KOPT-K1 (cell line): ENCODE measurements around the gene PDIA6.
"Not testable (repeated sequence)": the region's sequence is repeated elsewhere in the genome, so short reads cannot be mapped to it uniquely, and the experiment has no call there.

Source experiments
- H3K27ac ChIP-seq: fragments of 200-600 bp; sonication (generic); 2 replicates; pipeline ENCODE4 v1.5.1; 2016; ENCODE audit warnings: antibody characterized with exemption, mild to moderate bottlenecking, low read depth, low read length; ENCODE audit not compliant: poor library complexity, severe bottlenecking
- H3K36me3 ChIP-seq: fragments of 200-600 bp; sonication (generic); 2 replicates; pipeline ENCODE4 v1.5.1; 2017; ENCODE audit warnings: antibody characterized with exemption, mild to moderate bottlenecking, low read length, moderate library complexity; ENCODE audit not compliant: insufficient read depth
- H3K9me3 ChIP-seq: fragments of 200-600 bp; sonication (generic); 2 replicates; pipeline ENCODE4 v1.5.1; 2017; ENCODE audit warnings: antibody characterized with exemption, low read length, mild to moderate bottlenecking; ENCODE audit not compliant: insufficient read depth, poor library complexity, severe bottlenecking

The PDIA6 gene

DNA sequence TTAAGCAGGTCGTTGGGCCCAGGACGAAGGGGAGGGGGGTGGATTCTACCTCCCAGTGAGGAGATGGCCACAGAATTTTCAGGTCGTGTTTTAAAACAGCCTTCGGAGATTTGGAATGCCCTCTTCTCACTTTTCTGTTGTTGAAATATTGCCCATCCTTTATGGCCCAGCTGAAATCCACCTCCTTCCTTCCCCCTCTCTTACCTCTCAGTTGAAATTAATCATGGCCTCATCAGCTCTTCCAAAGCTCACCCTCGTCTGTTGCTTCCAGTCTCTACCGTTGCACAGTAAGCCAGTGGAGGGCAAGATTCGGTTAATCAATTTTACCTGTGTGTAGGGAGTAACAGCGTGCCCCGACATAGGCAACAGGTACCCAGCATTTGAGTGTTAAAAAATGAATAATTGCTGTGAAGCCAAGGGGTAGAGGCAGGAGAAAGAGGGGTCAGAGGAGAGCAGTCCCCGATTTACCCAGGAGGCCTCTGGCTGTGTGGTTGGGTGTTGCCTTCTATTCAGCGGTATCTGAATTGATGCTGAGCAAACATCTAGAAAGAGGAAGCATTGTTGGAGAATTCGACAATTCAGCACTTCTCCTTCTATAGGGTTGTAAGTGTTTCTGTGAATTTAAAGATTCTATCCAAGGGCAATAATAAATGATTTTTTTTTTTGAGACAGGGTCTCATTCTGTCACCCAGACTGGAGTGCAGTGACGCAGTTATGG lies 8.6 kb upstream of the PDIA6 start:
- Histone ChIP-seq H3K36me3 (no peaks in the 10 kb centered on the region), H3K27ac (no peak overlapping the region), H3K9me3 (no peaks in the 10 kb centered on the region)

GRCh38 chr2:10820562-10820961 lies 8.0 kb upstream of the PDIA6 start:
- Histone ChIP-seq H3K27ac (no peak overlapping the region), H3K36me3 (no peaks in the 10 kb centered on the region), H3K9me3 (no peaks in the 10 kb centered on the region)

DNA sequence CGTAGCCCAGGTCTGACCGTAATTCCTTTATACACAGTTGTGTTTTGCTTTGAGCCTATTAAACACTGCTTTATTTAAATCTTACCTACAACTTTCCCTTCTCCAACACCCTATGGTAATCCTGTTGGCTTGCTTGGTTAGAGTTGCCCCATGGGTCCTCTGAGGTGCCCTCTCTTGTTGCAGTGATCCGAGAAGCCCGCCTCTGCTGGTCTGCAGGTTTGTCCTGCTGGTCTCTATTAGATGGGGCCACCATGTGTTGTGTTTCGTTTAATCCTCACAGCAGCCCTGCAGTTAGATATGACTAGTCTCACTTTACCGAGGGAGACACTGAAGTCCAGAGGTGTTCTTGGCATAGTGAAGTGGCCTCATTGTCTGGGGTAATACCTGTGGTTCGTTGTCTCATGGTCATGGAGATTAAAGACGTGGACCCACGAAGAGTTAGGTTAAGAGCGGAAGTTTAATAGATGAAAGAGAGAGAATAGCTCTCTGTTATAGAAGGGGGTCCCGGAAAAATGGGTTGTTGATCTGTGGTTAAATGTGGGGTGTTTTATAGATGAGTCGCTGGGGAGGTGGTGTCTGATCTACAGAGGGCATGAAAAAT lies 7.2 kb upstream of the PDIA6 start:
- Histone ChIP-seq H3K27ac (no peak overlapping the region), H3K36me3 (no peaks in the 10 kb centered on the region), H3K9me3 (no peaks in the 10 kb centered on the region)

DNA sequence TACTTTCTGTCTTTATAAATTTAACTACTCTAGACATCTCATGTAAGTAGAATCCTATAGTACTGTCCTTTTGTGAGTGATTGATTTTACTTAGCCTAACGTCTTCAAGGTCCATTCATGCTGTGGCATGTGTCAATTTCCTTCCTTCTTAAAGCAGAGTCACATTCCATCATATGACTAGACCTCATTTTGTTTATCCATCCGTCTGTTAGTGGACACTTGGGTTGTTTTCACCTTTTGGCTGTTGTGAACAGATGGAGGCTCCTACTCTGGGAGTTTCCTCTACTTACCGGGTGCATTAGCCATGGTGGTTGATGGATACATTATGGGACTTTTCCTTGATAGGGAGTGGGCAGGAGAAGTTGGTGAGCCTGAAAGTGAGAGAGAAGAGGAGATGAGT lies 6.4 kb upstream of the PDIA6 start:
- H3K27ac ChIP-seq, result no peak overlapping the region
- no peaks in the 10 kb centered on the region for H3K36me3 ChIP-seq
- H3K9me3 ChIP-seq, result no peaks in the 10 kb centered on the region

DNA sequence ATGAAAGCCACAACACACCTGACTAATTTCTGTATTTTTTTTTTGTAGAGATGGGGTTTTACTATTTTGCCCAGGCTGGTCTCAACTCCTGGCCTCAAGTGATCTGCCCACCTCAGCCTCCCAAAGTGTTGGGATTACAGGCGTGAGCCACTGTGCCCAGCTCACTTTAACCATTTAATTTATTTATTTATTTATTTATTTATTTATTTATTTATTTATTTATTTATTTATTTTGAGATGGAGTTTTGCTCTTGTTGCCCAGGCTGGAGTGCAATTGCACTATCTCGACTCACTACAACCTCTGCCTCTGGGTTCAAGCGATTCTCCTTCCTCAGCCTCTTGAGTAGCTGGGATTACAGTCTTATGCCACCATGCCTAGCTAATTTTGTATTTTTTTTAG lies 5.7 kb upstream of the PDIA6 start:
- H3K9me3 ChIP-seq, H3K36me3 ChIP-seq, H3K27ac ChIP-seq: not testable (repeated sequence)

- Histone ChIP-seq H3K36me3 (no peaks in the 10 kb centered on the region), H3K9me3 (no peaks in the 10 kb centered on the region), H3K27ac (no peak overlapping the region)
Observed at GRCh38 chr2:10817413-10817812, 4.8 kb upstream of the PDIA6 start.

GRCh38 chr2:10814571-10815331 lies 2.2 kb upstream of the PDIA6 start:
- Histone ChIP-seq H3K27ac (no peak overlapping the region), H3K36me3 (0 out of 2 replicates have a peak, but pooled peaks cover 5% of the 10 kb centered on the region), H3K9me3 (no peaks in the 10 kb centered on the region)

GRCh38 chr2:10814142-10814541 lies 1.6 kb upstream of the PDIA6 start:
- H3K9me3 ChIP-seq, result no peaks in the 10 kb centered on the region
- H3K36me3 ChIP-seq, result 0 out of 2 replicates have a peak, but pooled peaks cover 9% of the 10 kb centered on the region
- H3K27ac ChIP-seq, result no peak overlapping the region

DNA sequence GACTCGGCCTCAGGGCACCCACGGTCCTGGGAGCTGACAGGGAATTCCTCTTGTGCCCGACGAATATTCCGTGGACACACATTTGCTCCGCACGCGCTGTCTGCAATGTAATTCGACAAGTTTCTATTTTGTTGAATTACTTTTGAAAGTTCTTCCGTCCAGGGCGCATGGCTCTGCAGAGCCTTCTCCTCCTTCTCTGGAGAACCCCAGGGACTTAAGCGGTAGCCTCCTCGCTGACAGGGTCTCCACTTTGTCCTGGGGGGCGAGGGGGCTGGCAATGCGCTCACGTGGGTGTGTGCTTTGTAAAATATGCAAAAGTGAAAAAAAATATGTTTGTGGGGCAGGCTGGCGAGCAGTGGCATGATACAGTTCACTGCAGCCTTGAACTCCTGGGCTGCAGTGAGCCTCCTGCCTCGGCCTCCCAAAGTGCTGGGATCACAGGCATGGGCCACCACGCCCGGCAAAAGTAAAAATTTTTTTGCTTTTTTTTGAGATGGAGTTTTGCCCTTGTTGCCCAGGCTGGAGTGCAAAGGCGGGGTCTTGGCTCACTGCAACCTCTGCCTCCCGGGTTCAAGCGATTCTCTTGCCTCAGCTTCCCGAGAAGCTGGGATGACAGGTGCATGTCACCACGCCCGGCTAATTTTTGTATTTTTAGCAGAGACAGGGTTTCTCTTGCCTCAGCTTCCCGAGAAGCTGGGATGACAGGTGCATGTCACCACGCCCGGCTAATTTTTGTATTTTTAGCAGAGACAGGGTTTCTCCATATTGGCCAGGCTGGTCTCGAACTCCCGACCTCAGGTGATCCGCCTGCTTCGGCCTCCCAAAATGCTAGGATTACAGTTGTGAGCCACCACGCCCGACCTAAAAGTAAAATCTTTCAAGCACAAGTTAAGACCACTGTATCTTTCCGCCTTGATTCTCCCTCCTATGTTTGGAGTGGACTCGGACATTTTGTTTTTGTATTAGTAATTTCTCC lies 866 bp upstream of the PDIA6 start:
- not testable (repeated sequence) for H3K9me3 ChIP-seq
- H3K27ac ChIP-seq, result peak overlapping the region; percentile 85
- peaks cover 16% of the 10 kb centered on the region; the same call in 1 of the 2 replicates for H3K36me3 ChIP-seq

GRCh38 chr2:10811517-10811916 lies 1.1 kb downstream of the PDIA6 start:
- H3K36me3 ChIP-seq, result peaks cover 35% of the 10 kb centered on the region
- H3K9me3 ChIP-seq, result no peaks in the 10 kb centered on the region
- H3K27ac ChIP-seq, result peak overlapping the region; percentile 85

DNA sequence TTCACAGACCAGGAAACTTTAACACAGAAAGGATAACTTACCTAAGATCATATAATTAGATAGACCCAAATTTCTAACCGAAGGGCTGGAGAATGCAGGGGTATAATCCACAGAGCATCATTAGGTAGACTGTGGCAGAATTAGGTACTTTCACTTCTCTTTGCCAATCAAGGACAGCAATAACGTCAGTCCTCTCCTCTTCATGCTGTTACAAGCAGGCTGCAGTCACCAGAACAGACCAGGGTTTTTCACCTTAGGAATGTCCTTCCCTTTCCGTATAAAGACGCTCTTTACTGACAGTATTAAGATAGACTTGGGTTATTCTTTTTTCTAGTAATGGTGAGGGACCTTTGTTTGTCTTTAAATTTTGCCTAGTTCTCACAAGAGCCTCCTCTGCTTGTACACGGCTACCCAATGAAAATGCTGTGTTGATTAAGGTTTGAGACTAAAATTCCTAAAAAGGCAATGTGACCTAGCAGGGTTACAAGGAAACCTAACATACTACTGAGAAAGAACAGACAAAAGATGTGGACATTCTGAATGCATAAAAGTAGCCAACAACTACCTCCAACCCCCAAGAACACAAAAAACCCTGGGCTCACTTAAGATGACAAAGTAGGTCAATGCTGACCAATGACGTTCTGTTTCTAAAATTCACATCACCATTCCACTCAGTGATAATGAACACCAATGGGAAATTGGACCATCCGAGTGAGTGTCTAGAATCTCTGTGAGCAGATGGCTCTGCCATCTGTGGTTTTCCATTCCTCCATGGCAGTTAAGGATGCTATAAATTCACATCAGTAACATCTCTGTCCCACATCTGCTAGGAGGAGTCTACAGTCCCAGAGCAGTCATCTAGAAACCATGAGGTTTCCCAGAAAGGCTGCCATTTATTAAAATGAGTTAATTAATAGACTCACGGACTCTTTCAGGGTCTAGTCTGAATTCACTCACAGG lies 2.1 kb downstream of the PDIA6 start:
- H3K9me3 ChIP-seq, result no peaks in the 10 kb centered on the region
- H3K27ac ChIP-seq, result peak overlapping the region; percentile 23
- peaks cover 39% of the 10 kb centered on the region for H3K36me3 ChIP-seq

GRCh38 chr2:10806543-10806942 lies 6.0 kb downstream of the PDIA6 start:
- peaks cover 53% of the 10 kb centered on the region for H3K36me3 ChIP-seq
- no peaks in the 10 kb centered on the region for H3K9me3 ChIP-seq
- H3K27ac ChIP-seq, result no peak overlapping the region

- H3K36me3 ChIP-seq, result peaks cover 58% of the 10 kb centered on the region
- not testable (repeated sequence) for H3K27ac ChIP-seq, H3K9me3 ChIP-seq
Observed at GRCh38 chr2:10805990-10806389, 6.6 kb downstream of the PDIA6 start.

DNA sequence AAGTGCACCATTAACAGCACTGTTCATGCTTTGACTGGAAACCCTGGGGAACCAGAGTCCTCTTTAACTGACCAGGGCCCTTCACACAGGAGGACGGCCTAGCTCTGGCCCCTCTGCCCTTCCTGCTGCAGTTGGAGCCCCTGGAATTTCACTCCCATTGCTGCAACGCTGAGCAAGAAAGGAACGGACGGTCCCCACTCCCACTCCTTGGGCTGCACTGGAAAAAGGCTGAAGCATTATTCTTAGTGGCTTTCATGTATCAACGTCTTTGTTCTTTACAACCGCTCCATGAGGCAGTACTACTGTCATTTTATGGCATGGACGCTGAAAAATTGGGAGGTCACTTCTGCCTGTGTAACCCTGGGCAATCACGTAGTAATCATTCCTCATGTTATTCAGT lies 9.9 kb downstream of the PDIA6 start:
- Histone ChIP-seq H3K9me3 (no peaks in the 10 kb centered on the region), H3K36me3 (peaks cover 67% of the 10 kb centered on the region), H3K27ac (no peak overlapping the region)
